MV-4-11 (cell line): ENCODE data around the gene ACTG2.
"Not testable (repeated sequence)": the region's sequence is repeated elsewhere in the genome, so short reads cannot be mapped to it uniquely, and the experiment has no call there.

Source experiments
- DNase-seq: peaks from one replicate; lab custom pipeline; 2025; lab: John Stamatoyannopoulos, UW

Gene ACTG2

GRCh38 chr2:73937103-73937885 lies 44.5 kb downstream of the ACTG2 start:
- no peak for DNase-seq

DNA sequence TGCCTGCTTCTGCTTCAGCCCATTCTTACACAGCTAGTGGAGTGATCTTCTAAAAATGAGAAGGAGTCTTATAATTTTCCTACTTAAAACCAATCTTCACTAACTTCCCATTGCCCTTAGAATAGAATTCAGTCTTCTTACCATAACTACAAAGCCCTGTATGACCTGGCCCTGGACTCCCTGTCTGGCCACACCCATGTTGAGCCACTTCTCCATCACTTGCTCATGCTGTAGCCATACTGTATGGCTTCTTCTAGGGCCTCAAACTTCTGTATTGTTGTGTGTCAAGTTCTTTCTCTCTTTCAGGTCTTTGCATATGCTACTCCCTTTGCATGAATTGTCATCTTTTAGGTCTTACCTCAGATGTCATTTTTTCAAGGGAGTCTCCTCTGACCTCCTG lies 45.1 kb downstream of the ACTG2 start:
- DNase-seq: no peak

GRCh38 chr2:73938718-73939352 lies 46.0 kb downstream of the ACTG2 start:
- DNase-seq: no peak

- peak; percentile 55 for DNase-seq
Observed at GRCh38 chr2:73939419-73939818, 46.6 kb downstream of the ACTG2 start.

DNA sequence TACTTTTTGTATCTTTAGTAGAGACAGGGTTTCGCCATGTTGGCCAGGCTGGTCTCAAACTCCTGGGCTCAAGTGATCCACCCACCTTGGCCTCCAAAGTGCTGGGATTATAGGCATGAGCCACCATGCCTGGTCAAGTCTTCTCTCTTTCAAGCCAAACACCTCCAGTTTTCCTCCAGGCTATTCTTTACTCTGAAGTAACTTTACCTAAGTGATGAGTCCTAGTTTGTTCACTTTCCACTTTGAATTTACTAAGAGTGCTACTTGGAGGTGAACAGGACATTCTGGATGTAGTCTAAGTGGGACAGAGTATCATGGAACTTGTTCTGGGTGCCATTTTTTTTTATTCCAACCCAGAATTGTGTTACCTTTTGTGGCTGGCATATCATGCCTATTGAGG lies 47.3 kb downstream of the ACTG2 start:
- DNase-seq: not testable (repeated sequence)

- DNase-seq: no peak
Observed at GRCh38 chr2:73942664-73943063, 49.9 kb downstream of the ACTG2 start.

- no peak for DNase-seq
Observed at GRCh38 chr2:73944714-73945113, 51.9 kb downstream of the ACTG2 start.

DNA sequence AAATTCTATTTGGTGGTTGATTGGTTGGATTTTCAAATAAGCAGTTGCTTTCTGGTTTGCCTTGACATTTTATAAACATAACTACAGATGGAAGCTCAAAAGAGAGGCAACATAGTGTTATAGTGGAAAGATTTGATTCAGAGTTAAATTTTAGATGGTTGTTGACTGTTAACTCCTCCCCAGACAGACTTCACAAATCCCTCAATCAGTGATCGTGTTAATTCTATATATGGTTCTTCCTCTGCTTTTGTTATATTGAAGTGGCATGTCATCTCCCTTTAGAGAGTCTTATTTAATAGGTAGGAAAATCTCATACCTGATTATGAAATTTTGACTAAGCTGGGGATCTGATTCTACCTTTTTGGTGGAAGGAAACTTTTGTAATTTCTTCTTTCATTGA lies 53.4 kb downstream of the ACTG2 start:
- no peak for DNase-seq

DNA sequence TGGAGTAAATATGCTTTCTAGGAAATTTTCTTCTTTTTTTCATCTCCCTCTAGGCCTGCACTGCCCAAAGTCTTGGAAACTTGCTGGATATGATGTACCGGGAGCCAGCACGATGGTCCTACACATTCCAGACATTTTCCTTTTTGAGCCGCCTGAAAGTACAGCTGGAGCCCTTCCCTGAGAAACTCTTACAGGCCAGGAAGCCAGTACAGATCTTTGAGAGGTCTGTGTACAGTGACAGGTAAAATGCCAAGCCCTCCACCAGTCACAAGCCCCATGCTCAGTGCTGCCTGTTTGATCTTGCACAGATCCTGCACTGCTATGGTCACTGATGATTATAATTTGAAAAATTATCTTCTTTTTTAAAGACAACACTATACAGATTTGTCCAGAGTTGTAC lies 53.9 kb downstream of the ACTG2 start:
- DNase-seq: no peak

GRCh38 chr2:73947412-73948018 lies 54.7 kb downstream of the ACTG2 start:
- DNase-seq: peak; percentile 36

DNA sequence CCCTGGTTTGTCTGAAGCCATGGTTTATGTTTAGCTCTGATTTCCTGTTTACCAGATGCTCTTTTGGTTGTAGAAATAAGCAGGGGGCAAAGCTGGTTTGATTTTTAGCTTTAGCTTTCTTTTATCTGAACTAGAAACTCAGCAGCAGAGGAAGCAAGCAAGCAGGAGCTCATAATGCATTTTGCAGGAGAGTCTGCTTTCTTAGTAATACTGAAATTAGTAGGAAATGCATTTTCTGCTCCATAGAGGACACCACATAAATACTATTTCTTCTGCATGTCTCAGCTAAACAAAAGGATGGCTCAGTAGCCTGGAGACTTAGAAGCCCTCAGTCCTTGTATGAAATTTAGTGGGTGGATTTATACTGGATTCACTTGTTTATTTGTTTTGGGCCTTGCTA lies 57.0 kb downstream of the ACTG2 start:
- no peak for DNase-seq

DNA sequence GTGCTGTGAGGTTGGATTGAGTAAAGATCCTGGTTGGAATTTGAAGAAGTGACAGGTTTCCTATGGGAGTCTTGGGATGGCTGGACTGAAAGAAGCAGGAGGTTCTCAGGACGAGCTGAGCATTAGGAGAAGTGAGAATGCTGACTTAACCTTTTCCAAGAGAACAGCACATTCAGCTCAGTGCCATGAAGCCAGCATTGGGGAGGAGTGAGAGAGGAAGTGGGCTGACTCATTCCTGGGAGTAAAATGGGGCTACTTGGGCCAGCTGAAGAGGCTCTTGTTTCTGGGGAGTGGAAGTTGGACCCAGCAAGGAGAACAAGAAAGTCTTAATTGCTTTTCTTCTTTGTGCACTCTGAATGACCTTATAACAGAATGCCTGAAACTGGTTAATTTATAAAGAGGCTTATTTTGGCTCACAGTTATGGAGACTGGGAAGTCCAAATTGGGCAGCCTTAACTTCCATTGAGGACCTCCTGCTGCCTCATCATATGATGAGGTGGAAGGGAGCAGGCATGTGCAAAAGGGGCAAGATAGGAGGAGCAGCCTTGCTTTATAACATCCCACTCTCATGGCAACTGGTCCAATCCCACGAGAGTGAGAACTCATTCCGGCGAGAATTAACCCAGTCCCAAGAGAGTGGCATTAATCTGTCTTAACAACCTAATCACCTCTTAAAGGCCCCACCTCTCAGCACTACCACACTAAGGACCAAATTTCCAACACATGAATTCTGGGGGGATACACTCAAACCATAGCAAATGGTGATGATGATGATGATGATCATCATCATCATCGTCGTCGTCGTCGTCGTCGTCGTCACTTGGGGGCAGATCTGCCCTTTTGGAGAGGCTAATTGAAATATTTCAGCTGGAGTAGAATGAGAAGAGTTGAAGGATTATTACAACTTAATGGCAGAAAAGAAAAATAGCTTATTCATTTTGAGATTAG lies 60.0 kb downstream of the ACTG2 start:
- peak; percentile 91 for DNase-seq

GRCh38 chr2:73956218-73956865 lies 63.5 kb downstream of the ACTG2 start:
- no peak for DNase-seq

DNA sequence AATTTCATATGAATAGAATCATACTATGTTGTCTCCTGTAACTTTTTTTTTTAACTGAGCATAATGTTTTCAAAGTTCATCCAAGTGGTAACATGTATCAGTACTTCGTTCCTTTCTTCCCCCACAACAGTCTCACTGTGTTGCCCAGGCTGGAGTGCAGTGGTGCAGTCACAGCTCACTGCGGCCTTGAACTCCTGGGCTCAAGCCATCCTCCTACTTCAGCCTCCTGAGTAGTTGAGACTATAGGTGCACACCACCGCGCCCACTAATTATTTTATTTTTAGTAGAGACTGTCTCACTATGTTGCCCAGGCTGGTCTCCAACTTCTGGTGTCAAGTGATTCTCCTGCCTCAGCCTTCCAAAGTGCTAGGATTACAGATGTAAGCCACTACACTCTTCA lies 68.5 kb downstream of the ACTG2 start:
- DNase-seq: no peak

GRCh38 chr2:73961823-73962615 lies 69.2 kb downstream of the ACTG2 start:
- no peak for DNase-seq

DNA sequence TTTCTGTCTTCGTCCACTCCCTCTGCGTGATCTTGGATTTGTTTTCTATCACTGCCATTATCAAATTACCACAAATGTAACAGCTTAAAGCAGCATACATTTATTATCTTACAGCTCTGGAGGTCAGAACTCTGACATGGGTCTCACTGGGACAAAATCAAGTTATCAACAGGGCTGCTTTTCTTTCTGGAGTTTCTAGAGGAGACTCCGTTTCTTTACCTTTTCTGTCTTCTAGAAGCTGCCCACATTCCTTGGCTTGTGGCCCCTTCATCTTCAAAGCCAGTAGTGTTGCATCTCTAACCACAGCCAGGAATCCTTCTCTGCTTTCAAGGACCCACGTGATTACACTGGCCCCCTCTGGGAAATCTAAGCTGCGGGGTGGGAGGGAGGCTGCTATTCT lies 70.0 kb downstream of the ACTG2 start:
- DNase-seq: no peak

- DNase-seq: peak; percentile 43
Observed at GRCh38 chr2:73963385-73964120, 70.7 kb downstream of the ACTG2 start.

- DNase-seq: no peak
Observed at GRCh38 chr2:73964223-73964622, 71.4 kb downstream of the ACTG2 start.

DNA sequence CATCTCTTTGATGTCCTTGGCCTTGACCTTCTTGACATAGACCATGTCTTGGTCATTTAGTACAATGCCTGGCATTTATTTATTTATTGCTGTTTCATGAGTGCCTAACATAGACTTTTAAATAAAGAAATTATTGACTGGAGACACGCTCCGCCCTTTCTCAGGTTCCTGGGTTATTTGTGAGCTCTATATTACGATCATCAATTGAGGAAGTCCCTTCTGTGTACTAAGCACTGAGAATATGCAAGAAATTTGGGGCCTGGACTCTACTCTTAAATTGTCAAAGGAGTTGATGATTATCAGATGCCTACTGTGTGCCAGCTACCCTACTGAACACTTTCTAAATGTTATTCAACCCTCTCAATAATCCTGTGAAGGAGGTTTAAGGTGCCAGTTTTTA lies 72.2 kb downstream of the ACTG2 start:
- no peak for DNase-seq

DNA sequence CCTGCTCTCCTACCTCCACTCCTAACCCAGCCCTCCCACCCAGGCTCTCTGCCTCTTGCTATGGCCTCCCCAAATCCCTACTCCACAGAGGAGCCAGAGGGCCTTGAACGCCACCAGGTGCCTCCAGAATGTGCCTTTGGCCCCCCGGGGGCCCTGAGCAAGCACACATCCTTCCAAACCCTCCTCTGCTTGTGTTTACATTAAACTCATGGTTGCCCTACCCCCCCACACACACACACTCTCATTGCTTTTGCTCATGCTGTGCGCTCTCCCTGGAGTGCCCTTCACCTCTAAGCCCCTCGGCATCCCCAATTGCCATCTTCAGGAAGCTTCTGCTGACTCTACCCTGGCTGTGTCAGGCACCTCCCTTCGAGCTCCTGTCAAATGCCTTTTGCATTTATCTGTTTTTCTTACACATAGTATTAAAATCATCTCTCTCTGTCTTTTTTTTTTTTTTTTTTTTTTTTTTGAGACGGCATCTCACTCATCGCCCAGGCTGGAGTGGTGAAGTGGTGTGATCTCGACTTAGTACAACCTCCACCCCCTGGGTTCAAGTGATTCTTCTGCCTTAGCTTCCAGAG lies 75.6 kb downstream of the ACTG2 start:
- no peak for DNase-seq
